Thymus (tissue), 11 donors: ENCODE measurements around the gene SLC26A11. TPM values are rescaled to one million over a fixed set of nuclear protein-coding genes. Genes with fewer than 3 reads are reported as not detected.

Experiments used
- DNase-seq, 9 donors: peaks; one replicate each; pipeline ENCODE4 v3.0.0-alpha.2; 2013; ENCODE audit warnings: low spot score in 9 of 9, low read depth in 6 of 9, missing footprints in 1 of 9
- H3K27ac ChIP-seq, 2 donors: one replicate each; pipeline ENCODE4 v1.5.1; 2013; ENCODE audit warnings: control low read depth in 1 of 2, low read depth in 1 of 2, low read length in 1 of 2, mild to moderate bottlenecking in 1 of 2, moderate library complexity in 1 of 2
- H3K27me3 ChIP-seq, 2 donors: one replicate each; pipeline ENCODE4 v1.5.1; 2013; ENCODE audit warnings: low read length in 1 of 2; ENCODE audit not compliant: control insufficient read depth in 2 of 2, insufficient read depth in 1 of 2
- H3K36me3 ChIP-seq, 2 donors: one replicate each; pipeline ENCODE4 v1.5.1; 2013; ENCODE audit warnings: low read length in 1 of 2, mild to moderate bottlenecking in 1 of 2, moderate library complexity in 1 of 2; ENCODE audit not compliant: control insufficient read depth in 2 of 2, insufficient read depth in 2 of 2
- H3K4me1 ChIP-seq, 2 donors: one replicate each; pipeline ENCODE4 v1.5.1; 2013; ENCODE audit warnings: low read length in 2 of 2; ENCODE audit not compliant: control insufficient read depth in 2 of 2, insufficient read depth in 2 of 2
- H3K4me3 ChIP-seq, 2 donors: one replicate each; pipeline ENCODE4 v1.5.1; 2013; ENCODE audit warnings: low read length in 2 of 2, control low read depth in 1 of 2, mild to moderate bottlenecking in 1 of 2
- H3K9me3 ChIP-seq, 2 donors: one replicate each; pipeline ENCODE4 v1.5.1; 2013; ENCODE audit warnings: low read length in 1 of 2, mild to moderate bottlenecking in 1 of 2; ENCODE audit not compliant: control insufficient read depth in 2 of 2, insufficient read depth in 1 of 2
- WGBS: extraction: QIAGEN DNeasy Blood & Tissue Kit; methylation state at CpG from one replicate; pipeline ENCODE4 v1.1.7; 2013; 5-methylcytosine and 5-hydroxymethylcytosine counted together
- polyA plus RNA-seq: library from polyadenylated mRNA; stranded (reverse); fragments of 200-250 nt; gene quantifications from one replicate; pipeline ENCODE4 v1.2.3, GENCODE V29; 2013
- total RNA-seq: library from RNA; stranded (reverse); fragments of 120-200 nt; gene quantifications from one replicate; pipeline ENCODE4 v1.2.4, GENCODE V29; 2013
- donor health status: healthy.

The SLC26A11 gene
- total and polyA plus RNA-seq, 2 donors: 2.3 to 17.4 TPM

GRCh38 chr17:80219763-80220053 is 519 bp upstream of the SLC26A11 start:
- H3K4me1 ChIP-seq: peaks cover 0 to 12% of the 10 kb centered on the region in 2 donors

DNA sequence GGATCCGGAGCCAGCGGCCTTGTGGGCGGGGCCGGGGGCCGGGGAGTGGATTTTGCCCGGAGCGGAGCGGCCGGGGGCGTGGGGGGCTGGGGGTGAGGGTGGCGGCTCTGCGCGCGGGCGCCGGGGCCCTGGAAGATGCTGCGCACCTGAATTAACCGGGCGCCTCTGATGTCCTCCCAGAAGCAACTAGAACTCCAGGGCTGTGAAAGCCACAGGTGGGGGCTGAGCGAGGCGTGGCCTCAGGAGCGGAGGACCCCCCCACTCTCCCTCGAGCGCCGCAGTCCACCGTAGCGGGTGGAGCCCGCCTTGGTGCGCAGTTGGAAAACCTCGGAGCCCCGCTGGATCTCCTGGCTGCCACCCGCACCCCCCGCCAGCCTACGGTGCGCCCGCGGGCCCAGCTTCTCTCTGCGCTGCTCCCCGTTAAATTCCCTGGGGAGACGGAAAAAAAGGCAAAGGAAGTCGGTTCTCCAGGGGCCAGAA is 549 bp downstream of the SLC26A11 start:
- peaks cover 0 to 7% of the 10 kb centered on the region in 2 donors for H3K36me3 ChIP-seq
- WGBS: 19% methylated on average over 41 of the region's 41 CpGs
- H3K4me1 ChIP-seq: peaks cover 0 to 12% of the 10 kb centered on the region in 2 donors
- H3K27me3 ChIP-seq: peaks cover 14 to 20% of the 10 kb centered on the region in 2 donors
- H3K4me3 ChIP-seq: peak overlapping the region; percentile 51 to 68
- H3K27ac ChIP-seq: no peak overlapping the region
- peak in 1 of 9 donors; percentile 27 for DNase-seq
- no peaks in the 10 kb centered on the region for H3K9me3 ChIP-seq

More at GRCh38 chr17:80219763-80220053, 519 bp upstream of the SLC26A11 start:
- Histone ChIP-seq H3K27ac (peak overlapping the region; percentile 62 to 74), H3K9me3 (no peaks in the 10 kb centered on the region), H3K4me3 (peak overlapping the region; percentile 51 to 68), H3K27me3 (peaks cover 14 to 20% of the 10 kb centered on the region in 2 donors), H3K36me3 (peaks cover 4 to 12% of the 10 kb centered on the region in 2 donors)
- WGBS: 1% methylated on average over 5 of the region's 5 CpGs
- DNase-seq: no peak

GRCh38 chr17:80221351-80222105 is 1.3 kb downstream of the SLC26A11 start:
- 96% methylated on average over 29 of the region's 29 CpGs for WGBS
- H3K27ac ChIP-seq: no peak overlapping the region
- peaks cover 14 to 20% of the 10 kb centered on the region in 2 donors for H3K27me3 ChIP-seq
- peaks cover 0 to 7% of the 10 kb centered on the region in 2 donors for H3K36me3 ChIP-seq
- H3K9me3 ChIP-seq: no peaks in the 10 kb centered on the region
- H3K4me1 ChIP-seq: peaks cover 0 to 12% of the 10 kb centered on the region in 2 donors
- no peak for DNase-seq
- no peak overlapping the region for H3K4me3 ChIP-seq

DNA sequence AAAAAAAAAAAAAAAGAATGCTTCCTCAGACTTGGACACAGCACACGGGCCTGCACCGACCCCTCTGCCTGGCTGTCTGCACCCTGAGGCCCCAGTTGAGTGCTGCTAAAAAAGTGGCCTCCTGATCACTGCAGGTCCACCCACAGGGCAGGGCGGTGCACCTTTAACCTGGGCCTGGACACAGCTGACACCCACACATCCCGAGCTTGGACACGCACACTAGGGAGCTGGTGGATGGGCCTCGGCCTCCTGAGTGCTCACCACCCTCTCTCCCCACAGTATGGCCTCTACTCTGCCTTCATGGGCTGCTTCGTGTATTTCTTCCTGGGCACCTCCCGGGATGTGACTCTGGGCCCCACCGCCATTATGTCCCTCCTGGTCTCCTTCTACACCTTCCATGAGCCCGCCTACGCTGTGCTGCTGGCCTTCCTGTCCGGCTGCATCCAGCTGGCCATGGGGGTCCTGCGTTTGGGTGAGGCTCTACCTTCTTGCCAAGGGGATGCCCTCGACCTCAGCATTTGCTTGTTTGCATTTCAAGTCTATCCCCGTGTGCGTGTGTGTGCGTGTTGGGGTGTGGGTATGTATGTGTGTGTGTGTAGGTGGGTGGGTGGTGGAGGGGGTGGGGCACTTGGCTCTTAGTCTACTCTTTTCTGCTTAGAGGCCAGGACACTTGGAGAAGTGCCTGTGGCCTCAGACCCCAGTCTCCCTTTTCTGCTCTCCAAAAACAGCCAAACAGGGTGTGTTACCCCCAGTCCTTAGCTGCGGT is 2.3 kb downstream of the SLC26A11 start:
- 96% methylated on average over 18 of the region's 18 CpGs for WGBS
- Histone ChIP-seq H3K27me3 (peaks cover 14 to 20% of the 10 kb centered on the region in 2 donors), H3K4me3 (no peak overlapping the region), H3K27ac (no peak overlapping the region), H3K36me3 (peaks cover 0 to under 1% of the 10 kb centered on the region in 2 donors), H3K9me3 (no peaks in the 10 kb centered on the region), H3K4me1 (peaks cover 0 to 12% of the 10 kb centered on the region in 2 donors)
- no peak for DNase-seq

DNA sequence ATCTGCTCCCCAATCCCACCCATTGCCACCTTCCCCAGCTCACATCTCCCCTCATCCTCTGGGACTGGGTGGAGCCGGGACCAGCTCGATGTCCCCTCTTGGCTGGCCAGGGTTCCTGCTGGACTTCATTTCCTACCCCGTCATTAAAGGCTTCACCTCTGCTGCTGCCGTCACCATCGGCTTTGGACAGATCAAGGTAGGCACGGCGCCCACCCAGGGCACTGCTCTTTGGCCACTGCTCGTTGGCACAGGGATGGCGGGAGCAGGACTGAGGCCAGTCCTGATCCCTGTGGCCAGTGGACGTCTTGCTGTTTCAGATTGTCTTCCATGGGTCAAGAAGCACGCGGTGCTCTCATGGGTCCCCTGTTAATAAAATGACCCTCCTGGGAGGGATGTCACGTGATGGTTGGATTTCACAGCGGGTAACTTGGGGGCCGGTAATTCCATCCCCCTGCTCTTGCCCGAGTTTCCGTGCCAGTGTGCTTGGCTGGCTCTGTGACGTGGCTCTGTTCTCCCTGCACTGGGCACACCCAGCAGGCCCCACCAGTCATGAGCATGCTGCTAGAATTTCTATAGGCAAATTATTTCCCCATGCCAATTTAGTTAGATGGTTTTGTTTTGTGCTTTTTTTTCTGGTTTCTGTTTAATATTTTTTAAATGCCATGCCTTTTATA is 3.1 kb downstream of the SLC26A11 start:
- WGBS: 97% methylated on average over 18 of the region's 18 CpGs
- no peak overlapping the region for H3K27ac ChIP-seq
- peaks cover 14 to 20% of the 10 kb centered on the region in 2 donors for H3K27me3 ChIP-seq
- no peak for DNase-seq
- peaks cover 0 to 3% of the 10 kb centered on the region in 2 donors for H3K36me3 ChIP-seq
- peaks cover 0 to 12% of the 10 kb centered on the region in 2 donors for H3K4me1 ChIP-seq
- H3K9me3 ChIP-seq: no peaks in the 10 kb centered on the region
- no peak overlapping the region for H3K4me3 ChIP-seq

DNA sequence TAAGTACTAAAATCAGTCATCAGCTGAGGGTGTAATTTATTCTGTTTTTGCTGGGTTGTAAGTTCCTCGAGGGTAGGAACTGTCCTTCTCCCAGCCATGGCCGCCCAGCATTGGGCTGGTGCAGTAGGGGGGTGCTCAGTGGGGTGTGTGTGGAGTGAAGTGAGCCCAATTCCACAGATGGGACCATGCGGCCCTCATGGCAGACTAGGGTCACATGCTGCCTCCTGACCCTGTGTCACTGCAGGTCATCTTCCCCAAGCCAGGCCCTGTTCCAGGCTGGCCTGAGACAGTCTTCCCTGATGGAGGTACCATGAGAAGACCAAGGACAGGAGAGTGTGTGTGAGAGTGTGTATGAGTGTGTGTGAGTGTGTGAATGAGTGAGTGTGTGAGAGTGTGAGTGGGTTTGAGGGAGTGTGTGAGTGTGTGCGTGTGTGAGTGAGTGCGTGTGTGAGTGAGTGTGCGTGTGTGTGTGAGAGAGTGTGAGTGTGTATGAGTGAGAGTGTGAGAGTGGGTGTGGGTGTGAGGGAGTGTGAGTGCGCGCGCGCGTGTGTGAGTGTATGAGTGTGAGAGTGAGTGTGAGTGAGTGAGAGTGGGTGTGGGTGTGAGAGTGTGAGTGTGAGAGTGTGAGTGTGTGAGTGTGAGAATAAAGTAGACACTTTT is 3.7 kb downstream of the SLC26A11 start:
- 98% methylated on average over 11 of the region's 11 CpGs for WGBS
- DNase-seq: no peak
- Histone ChIP-seq H3K4me1 (peaks cover 0 to 12% of the 10 kb centered on the region in 2 donors), H3K36me3 (peaks cover 0 to 3% of the 10 kb centered on the region in 2 donors), H3K4me3 (no peak overlapping the region), H3K9me3 (no peaks in the 10 kb centered on the region), H3K27me3 (peaks cover 14 to 20% of the 10 kb centered on the region in 2 donors), H3K27ac (no peak overlapping the region)

DNA sequence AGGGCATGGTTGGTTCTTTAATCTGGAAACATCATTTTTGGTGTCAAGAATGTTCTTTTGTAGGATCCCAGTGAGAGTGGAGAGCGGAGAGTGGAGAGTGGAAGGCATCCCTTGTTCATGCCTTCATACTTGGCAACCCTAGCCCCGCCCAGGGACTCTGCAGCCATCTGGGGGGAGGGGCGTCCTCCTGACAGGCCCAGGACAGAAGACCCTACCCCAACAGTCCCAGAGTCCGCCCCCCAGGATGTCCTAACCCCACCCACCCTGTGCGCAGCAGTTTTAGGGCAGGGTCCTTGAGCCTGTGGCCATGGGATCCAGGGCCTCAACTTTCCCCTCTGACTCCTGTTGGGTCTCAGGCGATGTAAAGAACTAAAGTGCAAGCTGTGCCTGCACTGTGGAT is 4.5 kb downstream of the SLC26A11 start:
- Histone ChIP-seq H3K27me3 (peaks cover 14 to 20% of the 10 kb centered on the region in 2 donors), H3K4me3 (no peak overlapping the region), H3K27ac (no peak overlapping the region), H3K36me3 (peaks cover 0 to 3% of the 10 kb centered on the region in 2 donors), H3K9me3 (no peaks in the 10 kb centered on the region), H3K4me1 (peaks cover 0 to 5% of the 10 kb centered on the region in 2 donors)
- WGBS: 95% methylated on average over 6 of the region's 6 CpGs
- DNase-seq: no peak

- H3K27ac ChIP-seq: no peak overlapping the region
- no peak overlapping the region for H3K4me3 ChIP-seq
- H3K9me3 ChIP-seq: no peaks in the 10 kb centered on the region
- peaks cover 0 to 2% of the 10 kb centered on the region in 2 donors for H3K4me1 ChIP-seq
- H3K27me3 ChIP-seq: peaks cover 11 to 16% of the 10 kb centered on the region in 2 donors
- WGBS: 94% methylated on average over 6 of the region's 6 CpGs
- peaks cover 0 to 3% of the 10 kb centered on the region in 2 donors for H3K36me3 ChIP-seq
- DNase-seq: no peak
Observed at GRCh38 chr17:80225230-80225629, 5.0 kb downstream of the SLC26A11 start.
